PC-9 (cell line): ENCODE measurements around the gene SLC15A1. TPM values are rescaled to one million over a fixed set of nuclear protein-coding genes. Genes with fewer than 3 reads are reported as not detected.
A peak's percentile ranks its signal among the peaks of the same experiment; 100 is the strongest.

Experiments used
- BruUV-seq: library from RNA; stranded (reverse); fragments of 400-500 nt; replicated peaks from 2 replicates; lab custom pipeline; 2021; lab: Mats Ljungman, UMichigan
- CTCF ChIA-PET: fragments of 300-600 bp; sonication (Branson Sonifier 250); formaldehyde crosslinking; loops from one replicate; lab custom pipeline; 2022; ENCODE audit warnings: antibody characterized with exemption; lab: Charles Lee
- POLR2A ChIA-PET: fragments of 300-600 bp; sonication (Branson Sonifier 250); formaldehyde crosslinking; loops from one replicate; lab custom pipeline; 2022; ENCODE audit warnings: antibody characterized with exemption; ENCODE audit not compliant: unreplicated experiment; lab: Charles Lee
- DNase-seq, 2 experiments: peaks; one replicate each; pipeline versions ENCODE4 v3.0.0 to v3.0.0-alpha.2; 2015 to 2022; ENCODE audit warnings: mixed read lengths in 1 of 2
- H2AFZ ChIP-seq: fragments of 200-600 bp; sonication (generic); 2 replicates; pipeline ENCODE4 v1.8.1; 2017; ENCODE audit warnings: antibody characterized with exemption
- H3F3A ChIP-seq: fragments of 200-600 bp; sonication (generic); 2 replicates; pipeline ENCODE4 v1.8.1; 2017; ENCODE audit warnings: antibody characterized with exemption, mild to moderate bottlenecking, low read depth; ENCODE audit not compliant: insufficient read depth
- H3K27ac ChIP-seq: fragments of 200-600 bp; sonication (generic); 2 replicates; pipeline ENCODE4 v1.6.1; 2016; ENCODE audit warnings: mixed run types
- H3K27me3 ChIP-seq: fragments of 200-600 bp; sonication (generic); 2 replicates; pipeline ENCODE4 v1.6.1; 2016; ENCODE audit warnings: low read depth, mixed run types; ENCODE audit not compliant: insufficient read depth
- H3K36me3 ChIP-seq: fragments of 200-600 bp; sonication (generic); 2 replicates; pipeline ENCODE4 v1.6.1; 2016; ENCODE audit warnings: low read depth, mixed run types
- H3K4me1 ChIP-seq: fragments of 200-600 bp; sonication (generic); replicated peaks from 2 replicates; pipeline ENCODE4 v1.6.1; 2016; ENCODE audit warnings: mixed run types; ENCODE audit not compliant: insufficient read depth
- H3K4me2 ChIP-seq: fragments of 200-600 bp; sonication (generic); 2 replicates; pipeline ENCODE4 v1.6.1; 2017; ENCODE audit warnings: mixed run types
- H3K4me3 ChIP-seq: fragments of 200-600 bp; sonication (generic); 2 replicates; pipeline ENCODE4 v1.6.1; 2016; ENCODE audit warnings: mixed run types
- H3K79me2 ChIP-seq: fragments of 200-600 bp; sonication (generic); 2 replicates; pipeline ENCODE4 v1.6.1; 2017; ENCODE audit warnings: low read depth, mixed run types
- H3K9me2 ChIP-seq: fragments of 200-600 bp; sonication (generic); 2 replicates; pipeline ENCODE4 v1.8.1; 2017; ENCODE audit warnings: mild to moderate bottlenecking; ENCODE audit not compliant: insufficient read depth
- H3K9me3 ChIP-seq: fragments of 200-600 bp; sonication (generic); 2 replicates; pipeline ENCODE4 v1.8.1; 2016; ENCODE audit warnings: low read depth; ENCODE audit not compliant: insufficient read depth
- H4K20me1 ChIP-seq: fragments of 200-600 bp; sonication (generic); 2 replicates; pipeline ENCODE4 v1.8.1; 2017; ENCODE audit not compliant: insufficient read depth
- CTCF ChIP-seq: fragments of 200-600 bp; sonication (generic); conservative IDR thresholded peaks from 2 replicates; pipeline ENCODE4 v1.6.1; 2017; ENCODE audit warnings: mixed run types, antibody characterized with exemption, mild to moderate bottlenecking, moderate library complexity
- EZH2 ChIP-seq: fragments of 200-600 bp; sonication (generic); IDR thresholded peaks from 2 replicates; pipeline ENCODE4 v1.8.0; 2017; ENCODE audit warnings: antibody characterized with exemption, low read depth
- intact Hi-C: fragments of 100-400 bp; cut with micrococcal nuclease; formaldehyde crosslinking; loops from one replicate; pipeline ENCODE4 v1.10.0; 2022; ENCODE audit not compliant: unreplicated experiment
- total RNA-seq: library from RNA; stranded (reverse); gene quantifications from 2 replicates; pipeline ENCODE4 v1.2.3, GENCODE V29; 2021

SLC15A1 gene
- total RNA-seq, 1 experiment from 2014 or later: 0.55 TPM

- H3K9me2 ChIP-seq: no peaks in the 10 kb centered on the region
- no peaks in the 10 kb centered on the region for H3K79me2 ChIP-seq
- no peaks in the 10 kb centered on the region for H3K9me3 ChIP-seq
- peaks cover 26% of the 10 kb centered on the region for H3K4me1 ChIP-seq
- no peak overlapping the region for H3K4me3 ChIP-seq
- POLR2A ChIA-PET: interaction anchor here (0.5 kb wide), 1 partner anchor 719 kb away, joined by 5 read pairs; no protein-coding TSS in a partner anchor
- no peaks in the 10 kb centered on the region for H3K36me3 ChIP-seq
- BruUV-seq: no TSS peak
- peak overlapping the region; percentile 18; the same call in 1 of the 2 replicates for H3K4me2 ChIP-seq
- H4K20me1 ChIP-seq: no peaks in the 10 kb centered on the region
- peaks cover 11% of the 10 kb centered on the region; the same call in 1 of the 2 replicates for H3F3A ChIP-seq
- no peak overlapping the region for H2AFZ ChIP-seq
- intact Hi-C loops: no loop called here
- peak in 1 of 2 experiments; percentile 77 for DNase-seq
- no peak overlapping the region; the same call in 1 of the 2 replicates for H3K27ac ChIP-seq
- TF ChIP-seq EZH2: no peak
- TF ChIP-seq CTCF: no peak
- CTCF ChIA-PET: no interaction called here
- no peaks in the 10 kb centered on the region for H3K27me3 ChIP-seq
These were observed 30.2 kb upstream of the SLC15A1 start for GRCh38 chr13:98782654-98783053.

- Histone ChIP-seq H3K27ac (no peak overlapping the region), H3K36me3 (no peaks in the 10 kb centered on the region), H3F3A (peaks cover 12% of the 10 kb centered on the region; the same call in 1 of the 2 replicates), H2AFZ (no peak overlapping the region), H3K4me3 (no peak overlapping the region), H4K20me1 (no peaks in the 10 kb centered on the region), H3K4me1 (peaks cover 26% of the 10 kb centered on the region), H3K9me2 (no peaks in the 10 kb centered on the region), H3K9me3 (no peaks in the 10 kb centered on the region), H3K27me3 (no peaks in the 10 kb centered on the region), H3K79me2 (no peaks in the 10 kb centered on the region), H3K4me2 (no peak overlapping the region)
- intact Hi-C loops: no loop called here
- no TSS peak for BruUV-seq
- DNase-seq: no peak
- ChIA-PET POLR2A (no interaction called here), CTCF (no interaction called here)
- TF ChIP-seq CTCF: no peak
- TF ChIP-seq EZH2: no peak
These were observed 29.4 kb upstream of the SLC15A1 start for GRCh38 chr13:98781905-98782304.

- H3K4me2 ChIP-seq: no peak overlapping the region
- intact Hi-C loops: no loop called here
- peaks cover 17% of the 10 kb centered on the region for H3F3A ChIP-seq
- BruUV-seq: no TSS peak
- no peak overlapping the region for H3K4me3 ChIP-seq
- H3K4me1 ChIP-seq: peaks cover 30% of the 10 kb centered on the region
- no peaks in the 10 kb centered on the region for H4K20me1 ChIP-seq
- H3K27me3 ChIP-seq: no peaks in the 10 kb centered on the region
- TF ChIP-seq EZH2: no peak
- TF ChIP-seq CTCF: no peak
- no peaks in the 10 kb centered on the region for H3K9me2 ChIP-seq
- no peaks in the 10 kb centered on the region for H3K9me3 ChIP-seq
- no peak overlapping the region for H2AFZ ChIP-seq
- H3K36me3 ChIP-seq: no peaks in the 10 kb centered on the region
- ChIA-PET POLR2A (no interaction called here), CTCF (no interaction called here)
- DNase-seq: no peak
- no peak overlapping the region for H3K27ac ChIP-seq
- H3K79me2 ChIP-seq: no peaks in the 10 kb centered on the region
These were observed 29.0 kb upstream of the SLC15A1 start for GRCh38 chr13:98781470-98781869.
